Anterior cingulate cortex (tissue), 58 donors: ENCODE results near the gene FAM153A.
"Not testable (repeated sequence)": the region's sequence is repeated elsewhere in the genome, so short reads cannot be mapped to it uniquely, and the experiment has no call there.

Experiments
- DNase-seq, 58 donors: peaks; one replicate each; lab custom pipeline; 2025; lab: John Stamatoyannopoulos, UW

FAM153A gene

DNA sequence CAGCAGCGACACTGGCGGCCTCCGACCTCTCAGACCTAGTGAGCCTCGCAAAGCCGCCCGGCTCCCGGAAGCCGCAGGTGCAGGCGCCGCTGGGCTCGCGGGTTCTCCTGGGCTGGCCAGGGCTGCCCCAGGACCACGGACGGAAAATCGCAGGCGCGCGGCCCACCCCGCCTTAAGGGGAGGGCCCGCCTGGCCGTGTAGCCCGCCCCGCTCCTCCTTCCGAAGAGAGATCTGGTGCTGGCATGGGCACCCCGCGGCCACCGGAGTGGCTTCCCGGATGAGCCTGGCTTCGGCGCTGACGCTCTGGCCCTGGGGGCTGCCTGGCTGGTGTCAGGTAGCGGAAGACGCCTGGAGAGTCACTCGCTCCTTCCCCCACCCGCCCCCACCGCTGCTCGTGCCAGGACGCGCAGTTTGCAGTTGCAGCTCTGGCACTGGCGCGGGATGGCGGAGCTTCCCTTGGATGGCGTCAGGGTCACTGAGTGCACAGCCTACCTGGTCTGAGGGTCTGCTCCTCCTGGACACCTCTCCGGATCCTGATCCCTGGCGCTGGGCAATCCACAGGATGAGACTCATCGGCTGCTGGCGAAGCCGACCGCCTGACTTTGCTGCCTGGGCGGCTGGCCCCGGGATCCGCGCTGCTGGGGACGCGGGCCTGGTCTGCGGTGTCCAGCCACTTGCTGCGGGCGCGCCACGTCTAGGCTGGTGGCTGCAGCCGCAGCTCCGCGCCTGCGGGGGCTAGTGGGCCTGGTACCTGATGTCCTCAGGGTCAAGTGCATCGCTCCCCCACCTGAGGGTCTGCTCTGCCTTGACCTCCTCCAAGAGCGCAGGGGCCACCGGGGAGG, at the start of gene FAM153A:
FAM153A (minus strand) TSS at position 108 of the 842 bp plus-strand sequence.
- DNase-seq: not testable (repeated sequence)

DNA sequence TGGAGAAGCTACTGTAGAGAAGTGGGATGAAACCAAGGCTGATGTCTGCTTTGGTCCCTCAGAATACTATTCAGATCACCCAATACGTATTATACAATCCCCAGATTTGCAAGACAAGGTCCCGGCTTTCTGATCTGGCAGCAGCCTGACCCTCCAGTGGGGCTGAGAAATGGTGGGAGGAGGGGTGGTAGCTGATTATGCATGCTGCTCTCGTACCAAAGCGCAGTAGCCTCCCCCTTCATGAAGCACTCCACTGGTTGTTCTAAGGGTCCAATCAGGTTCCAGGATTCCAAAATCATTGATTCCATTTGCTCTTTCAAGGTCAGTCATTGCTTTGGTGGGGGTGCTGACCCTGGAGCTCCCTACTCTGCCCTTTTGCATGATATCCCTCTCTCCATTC, 49.6 kb upstream of the FAM153A start:
- DNase-seq: not testable (repeated sequence)

DNA sequence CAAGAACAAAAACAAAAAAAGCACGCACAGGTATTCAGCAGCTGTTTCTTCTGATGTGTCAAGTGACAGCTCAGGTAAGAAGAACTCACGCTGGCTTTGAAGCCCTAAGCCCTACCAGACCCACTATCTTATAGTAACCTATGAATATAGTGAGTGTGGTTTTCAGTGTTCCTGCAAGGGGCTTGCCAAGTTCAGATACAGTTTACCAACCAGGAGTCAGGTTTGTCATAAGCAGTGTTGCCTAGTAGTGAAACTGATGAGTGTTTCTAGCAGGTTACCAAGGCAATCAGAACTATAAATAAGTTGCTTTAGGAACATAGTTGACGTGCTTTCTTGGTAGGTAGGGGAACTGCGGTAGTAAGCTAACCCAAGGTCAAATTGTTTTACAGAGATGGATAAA, 43.4 kb upstream of the FAM153A start:
- not testable (repeated sequence) for DNase-seq

DNA sequence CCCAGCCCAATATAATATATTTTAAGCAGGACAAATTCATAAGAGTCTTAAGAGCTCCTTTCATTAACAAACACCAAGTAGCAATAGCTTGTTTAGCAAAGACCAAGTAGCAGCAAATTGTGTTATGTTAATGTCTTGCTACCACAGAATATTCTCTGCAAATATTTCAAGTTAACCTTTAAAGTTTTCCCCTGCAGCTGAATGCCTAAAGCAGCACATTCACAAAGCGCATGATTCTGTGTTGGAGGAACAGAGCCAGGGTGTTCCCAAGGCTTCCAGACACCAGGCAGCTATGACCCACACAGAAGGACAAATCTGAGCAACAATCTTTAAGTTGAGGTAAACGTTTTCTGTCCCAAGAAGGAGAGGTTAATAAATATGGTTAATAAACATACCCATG, 42.1 kb upstream of the FAM153A start:
- not testable (repeated sequence) for DNase-seq

DNA sequence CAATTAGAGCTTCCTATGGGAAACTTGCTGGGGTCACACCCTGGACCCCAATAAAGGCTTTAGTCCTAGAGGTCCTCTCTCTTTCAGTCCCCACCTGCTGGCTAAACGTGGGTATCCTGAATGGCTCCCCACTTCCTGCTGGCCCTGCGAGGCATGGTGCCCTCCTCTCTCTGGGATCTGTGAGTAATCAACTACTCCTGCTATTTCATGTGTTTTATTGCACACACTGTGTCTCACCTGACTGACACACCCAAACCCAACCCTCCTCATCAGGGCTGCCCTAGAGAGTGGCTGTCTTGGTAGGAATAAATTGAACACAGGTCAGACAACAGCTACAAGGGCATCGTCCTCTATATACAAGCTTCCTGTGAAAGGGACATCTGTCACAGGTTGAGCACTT, 39.8 kb upstream of the FAM153A start:
- not testable (repeated sequence) for DNase-seq

DNA sequence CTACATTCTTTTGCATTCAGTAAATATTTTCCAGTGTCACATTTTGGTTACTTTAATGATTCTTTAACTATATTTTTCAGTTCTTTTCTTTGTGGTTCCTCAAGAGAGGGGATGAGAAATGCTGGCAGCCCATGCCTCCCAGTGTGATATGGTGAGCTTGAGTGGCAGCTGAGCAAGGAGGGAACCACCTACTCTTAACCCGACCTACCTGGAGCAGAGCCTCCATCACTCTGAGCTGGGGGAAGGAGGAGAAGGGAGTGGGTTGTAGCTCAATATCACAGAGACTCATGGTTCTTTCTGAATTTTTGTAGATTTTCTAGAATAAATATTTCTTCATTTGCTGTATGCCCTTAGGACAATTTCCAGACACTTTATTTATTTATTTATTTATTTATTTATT, 37.0 kb upstream of the FAM153A start:
- DNase-seq: not testable (repeated sequence)

DNA sequence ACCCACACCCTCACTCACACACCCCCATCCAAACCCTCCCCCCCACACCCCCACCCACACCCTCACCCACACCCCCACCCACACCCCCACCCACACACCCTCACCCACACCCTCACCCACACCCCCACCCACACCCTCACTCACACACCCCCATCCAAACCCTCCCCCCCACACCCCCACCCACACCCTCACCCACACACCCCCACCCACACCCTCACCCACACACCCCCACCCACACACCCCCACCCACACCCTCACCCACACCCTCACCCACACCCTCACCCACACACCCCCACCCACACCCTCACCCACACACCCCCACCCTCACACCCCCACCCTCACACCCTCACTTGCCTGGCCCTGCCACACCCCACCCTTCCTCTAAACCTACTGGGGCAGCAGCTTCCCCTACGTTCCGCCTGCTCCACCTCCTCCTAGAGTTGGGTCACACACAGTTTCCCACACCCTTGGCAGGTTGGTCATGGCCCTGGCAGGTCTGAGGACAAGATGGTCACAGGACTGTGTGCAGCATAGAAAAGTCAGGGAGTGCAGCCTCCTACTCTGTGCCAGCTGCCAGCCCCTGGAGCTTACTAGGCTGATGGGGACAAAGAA, 30.2 kb upstream of the FAM153A start:
- not testable (repeated sequence) for DNase-seq

DNA sequence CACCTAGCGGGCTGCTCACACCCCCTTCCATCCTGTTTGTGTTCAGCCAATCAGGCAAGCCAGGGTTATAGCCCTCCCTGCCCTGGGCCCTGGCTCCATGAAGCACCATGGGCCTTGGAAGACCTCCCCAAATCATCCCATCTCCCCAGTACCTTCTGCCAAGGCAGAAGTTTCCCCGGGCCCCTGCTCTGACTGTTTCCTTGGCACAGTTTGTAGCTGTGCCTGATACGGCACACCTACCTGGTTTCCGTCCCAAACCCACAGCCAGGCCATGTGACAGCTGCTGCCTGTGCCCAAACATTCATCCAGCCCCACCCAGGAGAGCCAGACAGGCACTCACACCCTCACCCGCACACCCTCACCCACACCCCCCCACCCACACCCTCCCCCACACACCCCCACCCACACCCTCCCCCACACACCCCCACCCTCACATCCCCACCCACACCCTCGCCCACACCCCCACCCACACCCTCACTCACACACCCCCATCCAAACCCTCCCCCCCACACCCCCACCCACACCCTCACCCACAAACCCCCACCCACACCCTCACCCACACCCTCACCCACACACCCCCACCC, 29.6 kb upstream of the FAM153A start:
- DNase-seq: not testable (repeated sequence)

DNA sequence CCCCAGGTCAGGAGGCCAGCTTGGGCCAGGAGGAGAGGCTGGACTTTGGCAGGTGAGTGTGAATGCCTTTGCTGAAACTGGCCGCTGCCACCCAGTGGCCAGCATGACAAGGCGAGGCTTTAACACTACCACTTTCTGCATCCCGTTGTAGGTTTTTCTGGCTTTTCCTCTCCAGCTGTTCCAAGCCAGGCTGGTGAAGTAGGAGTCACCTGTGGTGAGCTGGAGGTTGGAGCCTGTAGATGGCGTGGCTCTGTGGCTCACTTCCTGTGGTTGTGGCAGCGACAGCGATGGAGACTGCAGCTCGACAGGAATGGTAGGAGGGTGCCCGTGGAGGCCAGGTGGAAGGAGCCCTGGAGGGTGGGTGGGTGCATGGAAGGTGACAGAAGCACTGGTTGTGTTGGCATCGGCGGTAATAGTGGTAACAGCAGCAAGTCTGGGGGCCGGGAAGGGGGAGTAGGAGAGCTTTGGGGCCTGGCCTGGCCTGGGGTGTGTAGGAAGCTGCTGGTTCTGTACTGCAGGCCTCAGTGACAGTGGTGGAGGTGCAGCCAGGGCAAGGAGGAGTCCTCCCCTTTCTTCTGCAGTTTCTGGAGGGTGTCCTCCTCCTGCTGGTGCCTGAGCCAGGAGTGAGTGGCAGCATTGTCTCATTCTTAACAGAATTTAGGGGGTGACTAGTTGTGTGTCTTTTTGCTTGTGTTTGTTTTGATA, 26.7 kb upstream of the FAM153A start:
- not testable (repeated sequence) for DNase-seq

DNA sequence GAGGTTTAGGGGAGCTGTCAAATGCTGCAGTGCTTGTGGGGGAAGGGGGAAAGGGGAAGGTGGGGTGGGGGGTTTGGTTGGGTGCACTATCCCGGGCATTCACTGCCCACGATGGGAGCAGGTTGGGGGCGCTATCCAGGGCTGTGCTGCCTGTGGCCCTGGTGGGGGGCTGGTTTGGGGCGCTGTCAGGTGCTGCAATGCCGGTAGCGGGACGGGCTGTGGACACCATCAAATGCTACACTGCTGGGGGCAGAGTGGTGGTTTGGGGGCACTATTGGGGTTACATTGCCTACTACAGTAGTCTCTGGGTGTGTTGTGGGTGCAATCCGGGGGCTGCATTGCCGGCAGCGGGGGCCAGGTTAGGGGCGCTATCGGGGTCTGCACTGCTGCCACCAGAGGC, 25.7 kb upstream of the FAM153A start:
- DNase-seq: not testable (repeated sequence)

DNA sequence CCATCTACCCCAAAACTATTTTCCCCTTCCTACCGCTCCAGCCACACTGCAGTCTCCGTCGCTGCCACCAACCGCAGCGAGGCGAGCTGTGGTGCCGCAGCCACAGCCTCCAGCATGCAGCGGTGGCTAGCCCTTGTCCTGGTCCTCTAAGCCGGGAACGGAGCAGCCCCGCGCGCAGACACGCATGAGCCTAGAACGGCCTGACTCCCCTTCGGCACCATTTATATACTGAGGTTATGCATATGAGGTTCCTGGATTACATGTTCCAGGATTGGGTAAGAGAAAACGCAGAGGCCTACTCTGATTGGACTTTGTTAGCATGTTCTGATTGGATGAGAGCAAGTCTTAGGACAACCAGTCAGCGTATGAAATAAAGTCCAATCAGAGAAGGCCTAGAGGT, 24.6 kb upstream of the FAM153A start:
- not testable (repeated sequence) for DNase-seq

DNA sequence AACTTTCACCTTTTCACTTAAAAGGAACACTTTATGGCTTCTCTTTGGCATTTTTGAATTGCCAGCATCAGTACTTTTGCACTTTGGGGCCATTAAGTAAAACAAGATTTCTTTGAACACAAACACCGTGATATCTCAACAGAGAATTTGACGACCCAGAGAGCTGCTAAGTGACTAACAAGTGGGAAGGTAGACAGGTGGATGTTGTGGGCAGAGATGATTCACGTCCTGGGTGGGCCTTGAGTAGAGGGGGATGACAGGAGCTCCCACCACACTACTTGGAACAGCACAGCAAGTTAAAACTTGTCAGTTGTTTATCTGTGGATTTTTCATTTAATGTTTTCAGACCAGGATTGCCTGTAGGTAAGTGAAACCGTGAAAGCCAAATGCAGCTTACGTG, 18.7 kb upstream of the FAM153A start:
- not testable (repeated sequence) for DNase-seq

DNA sequence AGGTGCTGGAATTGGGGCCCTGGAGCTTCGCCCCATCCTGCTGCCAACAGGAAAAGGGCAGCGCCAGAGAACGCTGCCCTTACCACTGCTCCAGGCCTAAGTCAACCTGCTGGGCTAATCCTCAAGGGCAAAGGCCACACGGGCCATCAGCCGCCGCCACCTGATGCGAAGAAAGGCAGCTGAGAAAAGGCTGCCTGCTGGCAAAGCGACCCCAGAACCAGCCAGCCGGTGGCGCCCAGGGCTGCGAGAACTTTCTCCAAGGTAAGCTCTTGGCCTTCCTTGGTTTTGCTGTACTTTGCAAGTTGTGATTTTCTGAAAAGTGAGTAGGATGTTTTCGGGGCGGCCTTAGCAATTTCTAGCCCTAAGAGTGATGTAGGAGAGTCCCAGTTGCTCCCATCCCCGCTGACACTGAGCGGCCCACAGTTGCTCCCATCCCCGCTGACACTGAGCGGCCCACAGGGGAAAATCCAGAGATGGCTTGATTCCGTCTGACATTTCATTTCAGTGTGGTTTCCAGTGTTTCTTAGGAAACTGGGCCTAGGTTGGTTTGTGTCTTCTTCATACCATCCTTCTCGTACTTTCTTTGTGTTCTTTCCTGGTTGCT, 15.6 kb upstream of the FAM153A start:
- DNase-seq: not testable (repeated sequence)

DNA sequence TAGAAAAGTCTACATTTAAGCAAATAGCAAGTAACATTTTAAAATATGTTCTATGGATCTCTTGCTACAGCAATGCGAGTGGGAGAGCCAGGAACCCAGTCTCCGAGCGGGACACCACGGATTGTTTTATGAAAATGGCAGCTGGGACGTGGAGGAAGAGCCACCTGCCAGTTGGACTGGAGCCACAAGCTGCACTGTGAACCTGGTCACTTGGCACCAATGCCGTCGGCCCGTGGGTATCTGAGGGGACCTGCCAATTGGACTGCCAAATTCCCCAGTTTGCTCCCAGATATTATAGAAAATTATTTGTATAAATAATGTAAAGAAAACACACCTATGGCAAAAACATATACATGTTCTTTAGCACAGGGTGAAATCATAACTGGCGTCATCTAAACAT, 10.6 kb upstream of the FAM153A start:
- DNase-seq: not testable (repeated sequence)

DNA sequence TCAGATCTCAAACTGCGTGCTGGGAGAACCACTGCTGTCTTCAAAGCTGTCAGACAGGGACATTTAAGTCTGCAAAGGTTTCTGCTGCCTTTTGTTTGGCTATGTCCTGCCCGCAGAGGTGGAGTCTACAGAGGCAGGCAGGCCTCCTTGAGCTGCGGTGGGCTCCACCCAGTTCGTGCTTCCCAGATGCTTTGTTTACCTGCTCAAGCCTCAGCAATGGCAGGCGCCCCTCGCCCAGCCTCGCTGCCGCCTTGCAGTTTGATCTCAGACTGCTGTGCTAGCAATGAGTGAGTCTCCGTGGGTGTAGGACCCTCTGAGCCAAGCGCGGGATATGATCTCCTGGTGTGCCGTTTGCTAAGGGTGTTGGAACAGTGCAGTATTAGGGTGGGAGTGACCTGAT, 8.9 kb upstream of the FAM153A start:
- DNase-seq: not testable (repeated sequence)

DNA sequence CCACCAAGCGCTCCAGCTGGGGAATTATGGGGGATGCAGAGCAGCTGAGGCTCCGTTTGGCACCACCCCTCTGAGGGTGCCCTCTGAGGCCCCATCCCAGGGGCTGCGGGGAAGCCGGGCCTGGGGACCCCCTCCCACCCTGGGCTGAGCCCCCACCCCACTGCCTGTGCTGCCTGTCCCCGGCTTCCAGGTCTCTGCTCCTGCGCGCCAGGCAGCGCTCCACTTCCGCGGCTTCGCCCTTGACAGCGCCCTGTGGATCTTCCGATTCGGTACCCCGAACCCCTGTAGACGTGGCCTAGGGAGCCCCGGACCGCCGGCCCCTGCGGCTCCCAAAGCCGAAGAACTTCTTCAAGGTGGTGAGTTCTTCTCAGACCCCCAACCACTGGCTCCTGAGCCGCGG, 530 bp downstream of the FAM153A start:
- DNase-seq: not testable (repeated sequence)

DNA sequence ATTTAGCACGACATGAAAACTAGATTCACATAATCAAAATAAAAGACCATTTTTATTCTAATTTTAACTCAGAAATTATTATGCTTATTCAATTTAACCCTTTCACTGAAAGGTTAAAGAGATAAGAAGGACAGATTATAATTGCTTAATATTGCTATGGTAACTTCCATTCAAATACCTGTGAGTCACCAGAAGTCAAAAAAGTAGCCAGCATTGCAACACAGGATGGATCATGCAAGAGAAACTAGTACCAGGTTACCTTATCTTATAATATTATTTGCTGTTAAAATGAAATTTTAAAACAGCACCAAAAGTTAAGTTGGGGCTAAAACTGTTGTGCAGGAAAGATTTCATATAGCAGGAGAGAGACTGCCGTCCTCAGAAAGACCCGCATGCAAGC, 11.5 kb downstream of the FAM153A start:
- not testable (repeated sequence) for DNase-seq

DNA sequence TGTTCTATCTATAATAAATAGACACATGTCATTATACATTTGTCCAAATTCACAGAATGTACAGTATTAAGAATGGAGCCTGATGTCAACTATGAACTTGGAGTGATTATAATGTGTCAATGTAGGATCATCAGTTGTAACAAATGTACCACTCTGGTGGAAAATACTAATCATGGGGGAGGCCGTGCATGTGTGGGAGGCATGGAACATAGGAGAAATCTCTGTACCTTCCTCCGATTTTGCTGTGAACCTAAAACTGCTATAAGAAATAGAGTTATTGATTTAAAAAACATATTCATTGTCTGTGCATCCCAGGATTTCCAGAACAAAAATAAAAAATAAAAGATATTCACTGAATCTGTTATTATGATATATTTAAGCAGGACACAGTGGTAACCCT, 12.1 kb downstream of the FAM153A start:
- DNase-seq: not testable (repeated sequence)

DNA sequence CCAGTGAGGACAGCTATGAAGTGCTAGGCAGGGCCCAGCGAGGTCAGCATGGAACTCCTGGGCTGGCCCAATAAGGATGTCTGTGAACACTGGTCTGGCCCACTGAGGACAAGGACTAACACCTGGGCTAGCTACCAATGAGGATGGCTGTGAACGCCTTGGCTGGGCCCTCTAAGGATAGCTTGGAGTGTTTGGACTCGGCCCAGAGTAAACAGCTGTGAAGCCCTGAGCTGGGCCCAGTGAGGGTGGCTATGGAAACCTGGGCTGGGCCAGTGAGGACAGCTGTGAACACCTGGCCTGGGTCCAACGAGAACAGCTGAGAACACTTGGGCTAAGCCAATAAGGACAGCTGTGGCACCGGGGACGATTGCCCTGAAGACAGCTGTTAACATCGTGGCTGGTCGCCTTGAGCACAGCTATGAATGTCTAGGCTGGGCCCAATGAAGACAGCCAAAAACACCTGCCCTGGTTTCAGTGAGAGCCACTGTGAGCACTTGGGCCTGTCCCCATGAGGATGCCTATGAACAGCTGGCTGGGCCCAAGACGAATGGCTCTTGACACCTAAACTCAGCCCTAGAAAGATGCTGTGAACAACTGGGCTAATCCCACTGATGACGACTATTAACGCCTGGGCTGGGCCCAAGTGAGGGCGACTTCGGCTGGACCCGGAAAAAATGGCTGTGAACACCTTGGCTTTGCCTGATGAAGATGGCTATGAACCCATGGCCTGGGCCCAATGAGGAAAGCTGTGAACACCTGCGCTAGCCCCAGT, 18.8 kb downstream of the FAM153A start:
- not testable (repeated sequence) for DNase-seq

DNA sequence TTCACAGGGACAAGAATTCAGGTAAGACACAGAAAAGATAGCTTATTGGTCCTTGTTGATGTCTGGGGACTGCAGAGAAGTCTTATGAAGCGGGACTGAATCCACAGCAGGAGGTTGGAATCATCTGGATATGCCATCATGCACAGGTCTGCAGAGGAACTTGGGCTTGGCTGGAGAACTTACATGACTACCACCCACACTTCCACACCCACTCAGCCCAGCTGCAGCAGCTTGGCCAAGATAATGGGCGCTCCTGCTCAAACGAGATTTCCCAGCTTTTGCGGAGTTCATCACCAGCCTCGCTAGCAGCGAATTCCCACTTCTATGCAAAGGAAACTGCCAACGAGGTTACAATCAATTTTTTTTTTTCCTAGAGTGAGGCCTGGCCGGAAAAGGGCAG, 21.7 kb downstream of the FAM153A start:
- peak in 3 of 58 donors; percentile 1 to 17 (median 12) for DNase-seq
